HG03196 (cell line): Measurements from ENCODE around the gene CSRP3.

ENCODE experiments used
- ATAC-seq: cut with Tn5 transposase; IDR thresholded peaks from one replicate; pipeline ENCODE4 v1.9.1; 2021; ENCODE audit not compliant: unreplicated experiment

Gene CSRP3

GRCh38 chr11:19201737-19202605 lies at the start of gene CSRP3:
TSS of gene CSRP3 (minus strand) at chr11:19201983. CDS start at chr11:19192448, 9,535 bp downstream.
- ATAC-seq: no peak

GRCh38 chr11:19251577-19251976 lies 49.8 kb upstream of the CSRP3 start:
- no peak for ATAC-seq

- ATAC-seq: no peak
Measured at GRCh38 chr11:19246816-19247215, 45.0 kb upstream of the CSRP3 start.

GRCh38 chr11:19245351-19245750 lies 43.6 kb upstream of the CSRP3 start:
- ATAC-seq: no peak

- no peak for ATAC-seq
Measured at GRCh38 chr11:19244621-19245020, 42.8 kb upstream of the CSRP3 start.

GRCh38 chr11:19244084-19244483 lies 42.3 kb upstream of the CSRP3 start:
- ATAC-seq: no peak

GRCh38 chr11:19243613-19244012 lies 41.8 kb upstream of the CSRP3 start:
- ATAC-seq: no peak

- no peak for ATAC-seq
Measured at GRCh38 chr11:19243143-19243542, 41.4 kb upstream of the CSRP3 start.

- no peak for ATAC-seq
Measured at GRCh38 chr11:19242179-19242932, 40.6 kb upstream of the CSRP3 start.

GRCh38 chr11:19241260-19242178 lies 39.7 kb upstream of the CSRP3 start:
- peak; percentile 35 for ATAC-seq

GRCh38 chr11:19240420-19241259 lies 38.9 kb upstream of the CSRP3 start, which contains the start of gene E2F8:
TSS of gene E2F8 (minus strand) at chr11:19240945. CDS start at chr11:19240121, 824 bp downstream.
- ATAC-seq: peak; percentile 90

- ATAC-seq: no peak
Measured at GRCh38 chr11:19239039-19239438, 37.3 kb upstream of the CSRP3 start.

- no peak for ATAC-seq
Measured at GRCh38 chr11:19237813-19238212, 36.0 kb upstream of the CSRP3 start.

GRCh38 chr11:19237381-19237780 lies 35.6 kb upstream of the CSRP3 start:
- no peak for ATAC-seq

- no peak for ATAC-seq
Measured at GRCh38 chr11:19234231-19234817, 32.5 kb upstream of the CSRP3 start.

GRCh38 chr11:19232910-19233503 lies 31.2 kb upstream of the CSRP3 start:
- ATAC-seq: no peak

- no peak for ATAC-seq
Measured at GRCh38 chr11:19229671-19230070, 27.9 kb upstream of the CSRP3 start.

- no peak for ATAC-seq
Measured at GRCh38 chr11:19228968-19229367, 27.2 kb upstream of the CSRP3 start.
